ENCODE measurements around the gene CERKL. TPM values are rescaled to one million over a fixed set of nuclear protein-coding genes. Genes with fewer than 3 reads are reported as not detected.

CERKL gene
- polyA plus RNA-seq, 1 experiment: 0.06 TPM

DNA sequence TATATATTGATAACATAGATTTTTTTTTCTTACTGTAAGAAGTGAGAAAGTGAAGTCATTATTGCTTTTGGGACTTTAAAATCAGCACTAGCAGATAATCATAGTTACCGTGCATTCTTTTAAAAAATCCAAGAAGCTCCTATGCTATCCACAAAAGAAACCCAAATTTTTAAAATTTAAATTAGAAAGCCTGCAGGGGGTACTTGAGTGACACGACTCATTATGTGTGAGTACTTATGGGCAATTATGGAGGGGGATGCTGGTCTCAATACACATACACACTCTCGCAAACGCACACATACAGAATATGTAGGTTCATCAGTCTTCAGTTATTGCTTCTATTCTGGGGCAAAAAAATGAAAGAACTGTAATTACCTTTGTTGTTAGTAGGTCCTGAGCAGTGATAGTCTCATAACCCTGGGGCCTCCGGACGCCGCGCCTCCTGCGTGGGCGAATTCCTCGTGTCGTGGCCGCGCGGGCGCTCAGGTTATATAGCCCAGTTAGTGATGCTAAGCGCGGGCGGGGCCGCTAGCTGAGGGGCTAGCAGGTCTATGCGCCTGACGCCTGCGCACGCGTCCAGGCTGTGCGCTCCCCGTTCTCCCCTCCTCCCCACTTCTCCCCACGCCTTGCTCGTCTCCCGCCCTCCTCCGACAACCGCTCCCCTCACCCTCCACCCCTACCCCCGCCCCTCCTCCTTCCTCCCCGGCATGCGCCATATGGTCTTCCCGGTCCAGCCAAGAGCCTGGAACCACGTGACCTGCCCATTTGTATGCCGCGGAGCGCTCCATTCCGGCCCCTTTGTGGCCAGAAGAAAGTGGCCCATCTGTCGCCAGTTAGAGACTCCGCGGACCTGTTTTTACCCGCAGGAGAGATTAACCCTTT lies 23.4 kb upstream of the CERKL start, which contains the start of gene NEUROD1:
Gene NEUROD1 (minus strand): TSS at position 463 of the 882 bp plus-strand sequence. CDS start 1,657 bp downstream, outside the sequence.
- Histone ChIP-seq H3K36me3 (ENCODE audit: control insufficient read depth, insufficient read depth, low read length) (no peaks in the 10 kb centered on the region), H3K4me3 (ENCODE audit: low read depth, low read length) (no peak within 1 kb of the TSS), H3K27me3 (ENCODE audit: control insufficient read depth, insufficient read depth, low read length) (peaks cover 66% of the 10 kb centered on the region)
- ChIA-PET POLR2A (no interaction called here), CTCF (no interaction called here)
- TF ChIP-seq CTCF (IDR thresholded peaks at IDR 0.05; ENCODE audit: insufficient read depth, low read depth, low read length): no peak
- DNase-seq (ENCODE audit: low read depth): no peak

DNA sequence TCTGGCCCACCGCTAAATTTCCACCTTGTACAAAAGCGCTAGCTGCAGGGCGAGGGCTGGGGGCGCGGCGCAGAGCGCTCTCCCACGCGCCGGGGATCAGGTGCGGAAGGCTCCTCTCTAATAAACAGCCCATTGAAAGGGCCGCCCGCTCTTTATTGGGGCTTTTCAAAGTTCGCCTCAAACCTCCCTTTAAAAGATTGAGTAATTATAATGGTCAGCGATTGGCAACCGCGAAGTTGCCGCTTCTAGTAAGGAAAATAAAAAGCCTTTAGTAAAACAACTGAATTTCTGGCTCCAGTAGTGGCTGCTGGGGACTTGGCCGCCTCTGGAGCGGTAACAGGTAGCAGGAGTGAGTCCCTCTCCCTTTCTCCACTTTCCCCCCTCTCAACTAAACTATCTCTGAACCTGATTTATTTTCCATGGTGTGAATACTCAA lies 22.7 kb upstream of the CERKL start:
- Histone ChIP-seq H3K4me3 (ENCODE audit: low read depth, low read length) (no peak overlapping the region), H3K36me3 (ENCODE audit: control insufficient read depth, insufficient read depth, low read length) (no peaks in the 10 kb centered on the region), H3K27me3 (ENCODE audit: control insufficient read depth, insufficient read depth, low read length) (peaks cover 58% of the 10 kb centered on the region)
- no peak for TF ChIP-seq CTCF (IDR thresholded peaks at IDR 0.05; ENCODE audit: insufficient read depth, low read depth, low read length)
- no peak for DNase-seq (ENCODE audit: low read depth)
- ChIA-PET POLR2A (interaction anchor here (0.6 kb wide), 1 partner anchor 874 kb away, joined by 3 read pairs; no protein-coding TSS in a partner anchor), CTCF (no interaction called here)

DNA sequence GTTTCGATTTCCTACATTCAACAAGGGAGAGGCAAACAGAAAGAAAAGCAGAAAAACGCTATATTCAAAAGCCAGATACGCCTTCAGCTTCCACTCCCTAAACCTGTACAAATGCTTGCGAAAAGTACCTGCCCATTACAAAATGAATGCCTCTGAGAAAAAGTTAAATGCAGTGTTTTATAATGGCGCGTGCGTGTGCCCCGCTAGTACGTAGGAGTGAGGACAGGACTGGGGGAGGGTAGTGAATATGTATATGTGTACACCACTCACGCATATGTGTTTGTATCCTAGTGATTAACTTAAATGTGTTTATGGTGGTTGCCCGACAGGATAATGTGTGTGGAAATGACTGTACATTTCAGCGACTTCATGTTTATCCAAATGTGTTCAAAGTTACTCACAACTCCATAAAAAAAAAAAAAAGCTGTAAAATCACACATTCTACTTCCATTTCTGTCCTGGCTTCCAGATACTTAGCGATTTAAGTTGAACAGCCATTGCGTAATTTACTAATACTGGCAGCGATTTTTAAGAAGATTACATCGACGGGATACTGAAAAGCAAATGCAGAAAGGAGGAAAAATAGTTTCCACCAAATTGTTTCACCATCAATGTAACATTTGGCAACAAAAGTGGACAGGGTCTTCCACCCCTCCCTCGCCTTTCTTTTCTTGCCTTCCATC lies 22.1 kb upstream of the CERKL start:
- DNase-seq (ENCODE audit: low read depth): no peak
- no peaks in the 10 kb centered on the region for H3K36me3 ChIP-seq (ENCODE audit: control insufficient read depth, insufficient read depth, low read length)
- ChIA-PET POLR2A (interaction anchor here (0.6 kb wide), 1 partner anchor 873 kb away, joined by 3 read pairs; no protein-coding TSS in a partner anchor), CTCF (no interaction called here)
- no peak for TF ChIP-seq CTCF (IDR thresholded peaks at IDR 0.05; ENCODE audit: insufficient read depth, low read depth, low read length)
- peaks cover 53% of the 10 kb centered on the region for H3K27me3 ChIP-seq (ENCODE audit: control insufficient read depth, insufficient read depth, low read length)
- no peak overlapping the region for H3K4me3 ChIP-seq (ENCODE audit: low read depth, low read length)

DNA sequence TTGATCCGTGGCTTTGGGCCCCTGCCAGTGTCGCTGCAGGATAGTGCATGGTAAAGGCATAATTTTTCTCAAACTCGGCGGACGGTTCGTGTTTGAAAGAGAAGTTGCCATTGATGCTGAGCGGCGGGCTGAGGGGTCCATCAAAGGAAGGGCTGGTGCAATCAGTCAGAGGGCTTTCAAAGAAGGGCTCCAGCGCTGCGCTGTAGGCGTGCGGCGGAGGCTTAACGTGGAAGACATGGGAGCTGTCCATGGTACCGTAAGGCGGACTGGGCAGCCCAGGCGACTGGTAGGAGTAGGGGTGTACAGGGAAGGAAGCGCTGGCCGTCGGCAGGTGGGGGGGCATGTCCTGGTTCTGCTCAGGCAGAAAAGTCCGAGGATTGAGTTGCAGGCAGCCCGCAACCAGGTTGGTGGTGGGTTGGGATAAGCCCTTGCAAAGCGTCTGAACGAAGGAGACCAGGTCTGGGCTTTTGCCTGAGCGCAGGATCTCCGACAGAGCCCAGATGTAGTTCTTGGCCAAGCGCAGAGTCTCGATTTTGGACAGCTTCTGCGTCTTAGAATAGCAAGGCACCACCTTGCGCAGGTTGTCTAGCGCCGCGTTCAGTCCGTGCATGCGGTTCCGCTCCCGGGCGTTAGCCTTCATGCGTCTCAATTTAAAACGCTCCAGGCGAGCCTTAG lies 21.1 kb upstream of the CERKL start:
- ChIA-PET POLR2A (no interaction called here), CTCF (interaction anchor here (1.0 kb wide), 1 partner anchor 10 kb away, joined by 3 read pairs; no protein-coding TSS in a partner anchor)
- Histone ChIP-seq H3K4me3 (ENCODE audit: low read depth, low read length) (no peak overlapping the region), H3K27me3 (ENCODE audit: control insufficient read depth, insufficient read depth, low read length) (peaks cover 49% of the 10 kb centered on the region), H3K36me3 (ENCODE audit: control insufficient read depth, insufficient read depth, low read length) (no peaks in the 10 kb centered on the region)
- no peak for DNase-seq (ENCODE audit: low read depth)
- no peak for TF ChIP-seq CTCF (IDR thresholded peaks at IDR 0.05; ENCODE audit: insufficient read depth, low read depth, low read length)

All from BJ (cell line).